ENCODE results near the gene TKFC. TPM values are rescaled to one million over a fixed set of nuclear protein-coding genes. Genes with fewer than 3 reads are reported as not detected.
A peak's percentile ranks its signal among the peaks of the same experiment; 100 is the strongest.

Gene TKFC
- total RNA-seq, 1 donor from 2014 or later, result 7.3 TPM

GRCh38 chr11:61362542-61362875 lies 29.5 kb downstream of the TKFC start:
- TF ChIP-seq CTCF (IDR thresholded peaks at IDR 0.05), result no peak
- peak overlapping the region; percentile 77 to 78 for H3K4me3 ChIP-seq
- intact Hi-C loops (cut with DNase I), result loop anchor here (1.0 kb wide), 2 partner anchors 16 to 26 kb away; no protein-coding TSS in a partner anchor

GRCh38 chr11:61364012-61364675 lies 31.1 kb downstream of the TKFC start:
- H3K4me1 ChIP-seq, result peaks cover 0 to 9% of the 10 kb centered on the region in 2 donors
- TF ChIP-seq CTCF (IDR thresholded peaks at IDR 0.05), result no peak
- intact Hi-C loops (cut with DNase I), result no loop called here
- H3K36me3 ChIP-seq, result peaks cover 48 to 53% of the 10 kb centered on the region in 2 donors
- no peak overlapping the region for H3K27ac ChIP-seq
- H3K27me3 ChIP-seq, result no peaks in the 10 kb centered on the region
- H3K4me3 ChIP-seq, result no peak overlapping the region
- no peak for DNase-seq (ENCODE audit: low spot score in 2 of 2)
- no peaks in the 10 kb centered on the region for H3K9me3 ChIP-seq

More at GRCh38 chr11:61362542-61362875, 29.5 kb downstream of the TKFC start:
- H3K27me3 ChIP-seq, result no peaks in the 10 kb centered on the region
- no peaks in the 10 kb centered on the region for H3K9me3 ChIP-seq
- DNase-seq (ENCODE audit: low spot score in 2 of 2), result no peak
- peak overlapping the region; percentile 96 to 98 for H3K27ac ChIP-seq
- H3K36me3 ChIP-seq, result peaks cover 32 to 37% of the 10 kb centered on the region in 2 donors
- peaks cover 0 to 9% of the 10 kb centered on the region in 2 donors for H3K4me1 ChIP-seq

GRCh38 chr11:61367406-61367805 lies 34.4 kb downstream of the TKFC start:
- no peak for TF ChIP-seq CTCF (IDR thresholded peaks at IDR 0.05)
- Histone ChIP-seq H3K4me3 (no peak overlapping the region), H3K27me3 (no peaks in the 10 kb centered on the region), H3K9me3 (no peaks in the 10 kb centered on the region), H3K27ac (no peak overlapping the region), H3K36me3 (peaks cover 53 to 71% of the 10 kb centered on the region in 2 donors), H3K4me1 (no peaks in the 10 kb centered on the region)
- no peak for DNase-seq (ENCODE audit: low spot score in 2 of 2)
- intact Hi-C loops (cut with DNase I), result no loop called here

GRCh38 chr11:61368646-61369045 lies 35.6 kb downstream of the TKFC start:
- Histone ChIP-seq H3K9me3 (no peaks in the 10 kb centered on the region), H3K4me1 (no peaks in the 10 kb centered on the region), H3K27ac (no peak overlapping the region), H3K4me3 (no peak overlapping the region), H3K27me3 (no peaks in the 10 kb centered on the region), H3K36me3 (peaks cover 53 to 71% of the 10 kb centered on the region in 2 donors)
- no peak for DNase-seq (ENCODE audit: low spot score in 2 of 2)
- TF ChIP-seq CTCF (IDR thresholded peaks at IDR 0.05), result no peak
- intact Hi-C loops (cut with DNase I), result no loop called here

- H3K4me3 ChIP-seq, result no peak overlapping the region
- DNase-seq (ENCODE audit: low spot score in 2 of 2), result no peak
- TF ChIP-seq CTCF (IDR thresholded peaks at IDR 0.05), result no peak
- H3K9me3 ChIP-seq, result no peaks in the 10 kb centered on the region
- intact Hi-C loops (cut with DNase I), result no loop called here
- H3K27ac ChIP-seq, result peak overlapping the region; percentile 20 to 50
- H3K27me3 ChIP-seq, result no peaks in the 10 kb centered on the region
- no peaks in the 10 kb centered on the region for H3K4me1 ChIP-seq
- H3K36me3 ChIP-seq, result peaks cover 48 to 63% of the 10 kb centered on the region in 2 donors
Measured at GRCh38 chr11:61369372-61370348, 36.6 kb downstream of the TKFC start.
